HCT116 (cell line): Measurements from ENCODE around the gene CORO6. TPM values are rescaled to one million over a fixed set of nuclear protein-coding genes. Genes with fewer than 3 reads are reported as not detected.

ENCODE experiments used
- ATAC-seq: fragments of 200-7000 bp; cut with Tn5 transposase; 2 replicates; pipeline ENCODE4 v1.9.1; 2020; ENCODE audit warnings: mild to moderate bottlenecking, moderate library complexity
- BruUV-seq: library from RNA; stranded (reverse); fragments of 400-500 nt; replicated peaks from 2 replicates; lab custom pipeline; 2021; lab: Mats Ljungman, UMichigan
- CTCF ChIA-PET: fragments of 300-600 bp; sonication (Branson Sonifier 250); formaldehyde crosslinking; loops from one replicate; lab custom pipeline; 2021; ENCODE audit warnings: antibody characterized with exemption; lab: Charles Lee
- POLR2A ChIA-PET: fragments of 300-600, 350-600 bp; sonication (Branson Sonifier 250); formaldehyde crosslinking; loops from one replicate; lab custom pipeline; 2021; ENCODE audit warnings: antibody characterized with exemption; lab: Charles Lee
- RAD21 ChIA-PET, 2 experiments: fragments of 300-600 bp; sonication (Branson Sonifier 250); formaldehyde crosslinking; loops; one replicate each; lab custom pipeline; 2023; ENCODE audit warnings: low total read pairs in 2 of 2; ENCODE audit not compliant: uncharacterized antibody in 2 of 2, unreplicated experiment in 2 of 2, low non-redundant PET in 1 of 2; lab: Charles Lee
- DNase-seq: peaks from one replicate; pipeline ENCODE4 v3.0.0-alpha.2; 2010; ENCODE audit warnings: low read depth, low spot score
- H2AFZ ChIP-seq: fragments of 200-600 bp; shearing (Covaris generic), sonication (generic); 2 replicates; pipeline ENCODE4 v1.6.1; 2017; ENCODE audit warnings: low read depth, mixed run types, mixed read lengths, antibody characterized with exemption, low read length; ENCODE audit not compliant: poor library complexity, severe bottlenecking
- H3K27ac ChIP-seq: 2 replicates; pipeline ENCODE4 v1.5.1; 2012; ENCODE audit warnings: low read depth, low read length
- H3K27me3 ChIP-seq: fragments of 200-600 bp; sonication (generic); 2 replicates; pipeline ENCODE4 v1.6.1; 2016; ENCODE audit warnings: mixed run types, low read length, mixed read lengths; ENCODE audit not compliant: insufficient read depth
- H3K36me3 ChIP-seq, 2 experiments: fragments of 200-500 bp in 1 of 2; fragments of 200-600 bp in 1 of 2; sonication (Bioruptor generic) in 1 of 2; sonication (generic) in 1 of 2; 2 replicates each; pipeline versions ENCODE4 v1.5.1 to v1.6.1; 2014 to 2016; ENCODE audit warnings: low read length in 2 of 2, inconsistent platforms in 1 of 2, mixed read lengths in 1 of 2, mixed run types in 1 of 2; ENCODE audit not compliant: insufficient read depth in 2 of 2, control insufficient read depth in 1 of 2
- H3K4me1 ChIP-seq, 2 experiments: fragments of 200-600 bp in 1 of 2; sonication (generic) in 1 of 2; 2 replicates each; pipeline versions ENCODE4 v1.5.1 to v1.6.1; 2012 to 2017; ENCODE audit warnings: low read length in 2 of 2, inconsistent platforms in 1 of 2, mild to moderate bottlenecking in 1 of 2, mixed read lengths in 1 of 2, mixed run types in 1 of 2, moderate library complexity in 1 of 2; ENCODE audit not compliant: insufficient read depth in 2 of 2, control insufficient read depth in 1 of 2
- H3K4me2 ChIP-seq: fragments of 200-600 bp; sonication (generic); 2 replicates; pipeline ENCODE4 v1.6.1; 2017; ENCODE audit warnings: mixed run types, low read length, mixed read lengths
- H3K4me3 ChIP-seq, 2 experiments: fragments of 200-600 bp in 1 of 2; sonication (generic) in 1 of 2; replicated peaks in 1 of 2; 2 replicates each; pipeline ENCODE4 v1.5.1; 2011 to 2016; ENCODE audit warnings: low read length in 2 of 2, control low read depth in 1 of 2, low read depth in 1 of 2, mild to moderate bottlenecking in 1 of 2, mixed read lengths in 1 of 2, mixed run types in 1 of 2
- H3K79me2 ChIP-seq: fragments of 200-600 bp; sonication (generic); 2 replicates; pipeline ENCODE4 v1.6.1; 2017; ENCODE audit warnings: mild to moderate bottlenecking, mixed run types, low read length, moderate library complexity, mixed read lengths; ENCODE audit not compliant: insufficient read depth
- H3K9ac ChIP-seq: fragments of 200-600 bp; sonication (generic); 2 replicates; pipeline ENCODE4 v1.6.1; 2016; ENCODE audit warnings: low read length, mixed read lengths
- H3K9me2 ChIP-seq: fragments of 200-600 bp; sonication (generic), shearing (Covaris generic); 2 replicates; pipeline ENCODE4 v1.6.1; 2017; ENCODE audit warnings: mixed run types, mild to moderate bottlenecking, moderate library complexity; ENCODE audit not compliant: insufficient read depth
- H3K9me3 ChIP-seq, 2 experiments: fragments of 200-500 bp in 1 of 2; fragments of 200-600 bp in 1 of 2; sonication (Bioruptor generic) in 1 of 2; sonication (generic) in 1 of 2; 2 replicates each; pipeline ENCODE4 v1.6.1; 2014 to 2017; ENCODE audit warnings: low read length in 2 of 2, mixed read lengths in 2 of 2, inconsistent platforms in 1 of 2, low read depth in 1 of 2, mild to moderate bottlenecking in 1 of 2, mixed run types in 1 of 2, moderate library complexity in 1 of 2; ENCODE audit not compliant: control insufficient read depth in 1 of 2, insufficient read depth in 1 of 2
- H4K20me1 ChIP-seq: fragments of 200-600 bp; sonication (generic), shearing (Covaris generic); 2 replicates; pipeline ENCODE4 v1.6.1; 2017; ENCODE audit warnings: mixed run types, mild to moderate bottlenecking, moderate library complexity; ENCODE audit not compliant: insufficient read depth
- CEBPB ChIP-seq: IDR thresholded peaks from 2 replicates; pipeline ENCODE4 v1.6.1; 2012; ENCODE audit warnings: low read depth
- ELF1 ChIP-seq: IDR thresholded peaks from 2 replicates; pipeline ENCODE4 v1.6.1; 2012; ENCODE audit warnings: low read depth, borderline replicate concordance
- EZH2 ChIP-seq: fragments of 200-600 bp; sonication (generic); IDR thresholded peaks from 2 replicates; pipeline ENCODE4 v1.6.1; 2017; ENCODE audit warnings: antibody characterized with exemption, mixed run types
- EZH2phosphoT487 ChIP-seq: fragments of 200-600 bp; IDR thresholded peaks from 2 replicates; pipeline ENCODE4 v1.6.1; 2018; ENCODE audit warnings: antibody characterized with exemption, borderline replicate concordance
- JUND ChIP-seq: IDR thresholded peaks from 2 replicates; pipeline ENCODE4 v1.6.1; 2012
- RAD21 ChIP-seq: IDR thresholded peaks from 2 replicates; pipeline ENCODE4 v1.6.1; 2012; ENCODE audit warnings: low read depth, mild to moderate bottlenecking
- SIN3A ChIP-seq: IDR thresholded peaks from 2 replicates; pipeline ENCODE4 v1.6.1; 2012; ENCODE audit warnings: low read depth
- SP1 ChIP-seq: IDR thresholded peaks from 2 replicates; pipeline ENCODE4 v1.6.1; 2012; ENCODE audit warnings: low read depth
- YY1 ChIP-seq: IDR thresholded peaks from 2 replicates; pipeline ENCODE4 v1.6.1; 2011; ENCODE audit warnings: low read length, low read depth, moderate library complexity, mild to moderate bottlenecking; ENCODE audit not compliant: insufficient replicate concordance; ENCODE audit errors: extremely low read depth
- ZNF274 ChIP-seq: fragments of 200-500 bp; sonication (Bioruptor generic); IDR thresholded peaks from 2 replicates; pipeline ENCODE4 v1.6.1; 2014; ENCODE audit warnings: mild to moderate bottlenecking, low read depth, low read length, inconsistent platforms
- intact Hi-C: fragments of 100-400 bp; cut with micrococcal nuclease; formaldehyde crosslinking; loops from 2 replicates; pipeline ENCODE4 v1.10.0; 2022
- total RNA-seq: library from RNA; stranded (reverse); gene quantifications from one replicate; pipeline ENCODE4 v1.2.1, GENCODE V29; 2021; ENCODE audit not compliant: unreplicated experiment
- TF ChIP-seq, protein P1 (sequence below): IDR thresholded peaks from 2 replicates; pipeline ENCODE4 v1.6.1; 2011; ENCODE audit warnings: mild to moderate bottlenecking, low read length, moderate library complexity; ENCODE audit not compliant: insufficient replicate concordance; ENCODE audit errors: extremely low read depth

Gene CORO6
- total RNA-seq, 1 experiment from 2014 or later, result 8.7 TPM

DNA sequence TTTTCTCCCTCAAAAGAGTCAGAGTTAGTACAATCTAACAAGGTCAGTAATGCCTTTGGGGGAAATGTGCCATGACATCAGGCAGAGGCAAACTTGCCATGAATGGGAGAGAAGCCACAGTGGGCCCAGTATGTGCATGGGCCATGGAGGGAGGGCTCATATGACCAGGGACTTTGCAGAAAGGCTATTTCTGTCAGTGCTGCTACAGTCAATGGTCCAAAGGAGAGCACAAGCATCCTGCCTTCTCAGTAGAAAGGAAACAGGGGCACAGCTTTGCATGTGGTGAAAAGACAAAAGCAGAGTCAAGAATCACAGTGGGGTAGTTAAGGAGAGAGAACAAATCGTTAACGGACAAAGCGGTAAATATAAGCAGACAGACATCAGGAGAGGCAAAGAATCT lies 11.2 kb upstream of the CORO6 start:
- no peaks in the 10 kb centered on the region for H4K20me1 ChIP-seq
- no peak overlapping the region for H3K4me3 ChIP-seq
- ChIA-PET RAD21 (no interaction called here), CTCF (no interaction called here), POLR2A (no interaction called here)
- no peaks in the 10 kb centered on the region for H3K27me3 ChIP-seq
- H3K9me2 ChIP-seq, result no peaks in the 10 kb centered on the region
- peaks cover 4 to 5% of the 10 kb centered on the region in 2 experiments for H3K4me1 ChIP-seq
- intact Hi-C loops, result no loop called here
- BruUV-seq, result no TSS peak
- H3K9ac ChIP-seq, result no peak overlapping the region
- ATAC-seq, result no peak
- H3K9me3 ChIP-seq, result no peaks in the 10 kb centered on the region
- H3K27ac ChIP-seq, result no peak overlapping the region
- no peak overlapping the region for H3K4me2 ChIP-seq
- TF ChIP-seq CEBPB, result no peak
- no peak for DNase-seq
- peaks cover 0 to 2% of the 10 kb centered on the region in 2 experiments; a peak in 1 of 4 replicates for H3K36me3 ChIP-seq
- H3K79me2 ChIP-seq, result no peaks in the 10 kb centered on the region
- no peak overlapping the region for H2AFZ ChIP-seq

DNA sequence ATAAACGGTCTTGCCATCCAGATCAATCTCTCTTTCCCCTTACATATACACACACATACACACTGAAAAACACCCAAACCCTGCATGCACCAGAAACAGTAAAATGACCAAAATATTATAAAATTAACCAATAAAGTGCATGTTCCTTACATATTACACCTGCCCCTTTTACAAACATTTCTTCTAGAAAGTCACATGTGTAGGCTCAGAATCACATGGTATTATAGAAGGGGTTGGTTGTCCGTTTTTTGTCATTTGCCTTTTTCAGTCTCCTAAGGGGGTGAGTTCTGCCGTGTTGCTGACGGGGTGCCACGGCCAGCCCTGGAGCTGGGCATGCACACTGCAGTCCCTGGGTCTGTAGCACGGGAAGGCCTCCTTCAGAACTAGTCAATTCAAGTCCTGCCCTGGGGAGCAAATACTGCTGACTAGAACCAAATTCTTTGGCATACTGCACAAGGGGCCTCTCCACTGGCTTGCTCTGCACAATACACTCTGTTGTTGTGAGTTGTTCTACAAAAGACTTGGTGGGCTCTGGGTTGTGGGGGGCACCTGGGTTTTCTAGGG lies 8.0 kb upstream of the CORO6 start:
- no peak for TF ChIP-seq EZH2
- no peak for TF ChIP-seq RAD21
- TF ChIP-seq JUND, result no peak
- no peak for TF ChIP-seq ZNF274
- TF ChIP-seq SP1, result no peak
- TF ChIP-seq YY1, result no peak
- TF ChIP-seq, protein P1, sequence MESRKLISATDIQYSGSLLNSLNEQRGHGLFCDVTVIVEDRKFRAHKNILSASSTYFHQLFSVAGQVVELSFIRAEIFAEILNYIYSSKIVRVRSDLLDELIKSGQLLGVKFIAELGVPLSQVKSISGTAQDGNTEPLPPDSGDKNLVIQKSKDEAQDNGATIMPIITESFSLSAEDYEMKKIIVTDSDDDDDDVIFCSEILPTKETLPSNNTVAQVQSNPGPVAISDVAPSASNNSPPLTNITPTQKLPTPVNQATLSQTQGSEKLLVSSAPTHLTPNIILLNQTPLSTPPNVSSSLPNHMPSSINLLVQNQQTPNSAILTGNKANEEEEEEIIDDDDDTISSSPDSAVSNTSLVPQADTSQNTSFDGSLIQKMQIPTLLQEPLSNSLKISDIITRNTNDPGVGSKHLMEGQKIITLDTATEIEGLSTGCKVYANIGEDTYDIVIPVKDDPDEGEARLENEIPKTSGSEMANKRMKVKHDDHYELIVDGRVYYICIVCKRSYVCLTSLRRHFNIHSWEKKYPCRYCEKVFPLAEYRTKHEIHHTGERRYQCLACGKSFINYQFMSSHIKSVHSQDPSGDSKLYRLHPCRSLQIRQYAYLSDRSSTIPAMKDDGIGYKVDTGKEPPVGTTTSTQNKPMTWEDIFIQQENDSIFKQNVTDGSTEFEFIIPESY, result no peak
- TF ChIP-seq SIN3A, result no peak
- TF ChIP-seq ELF1, result no peak
- TF ChIP-seq CEBPB, result no peak
- no peak for TF ChIP-seq EZH2phosphoT487
- no peaks in the 10 kb centered on the region for H3K9me2 ChIP-seq
- H3K4me2 ChIP-seq, result no peak overlapping the region
- CTCF ChIA-PET, result interaction anchor here (1.8 kb wide), 1 partner anchor 13 kb away, joined by 4 read pairs; no protein-coding TSS in a partner anchor
- H3K27me3 ChIP-seq, result no peaks in the 10 kb centered on the region
- H3K9ac ChIP-seq, result no peak overlapping the region
- RAD21 ChIA-PET, result no interaction called here
- H4K20me1 ChIP-seq, result no peaks in the 10 kb centered on the region
- no peaks in the 10 kb centered on the region for H3K79me2 ChIP-seq
- no TSS peak for BruUV-seq
- H3K4me3 ChIP-seq, result no peak overlapping the region
- no peak overlapping the region for H3K27ac ChIP-seq
- no peak for ATAC-seq
- no peak overlapping the region for H2AFZ ChIP-seq
- no peaks in the 10 kb centered on the region for H3K9me3 ChIP-seq
- peaks cover 0 to 2% of the 10 kb centered on the region in 2 experiments; a peak in 1 of 4 replicates for H3K4me1 ChIP-seq
- intact Hi-C loops, result no loop called here
- no peak for DNase-seq
- H3K36me3 ChIP-seq, result peaks cover 0 to 2% of the 10 kb centered on the region in 2 experiments; a peak in 1 of 4 replicates
- POLR2A ChIA-PET, result no interaction called here
